Measurements from ENCODE around the gene RALGPS2. TPM values are rescaled to one million over a fixed set of nuclear protein-coding genes. Genes with fewer than 3 reads are reported as not detected.

Gene RALGPS2
- total RNA-seq, 2 experiments from 2014 or later = 91.6 to 102 TPM

DNA sequence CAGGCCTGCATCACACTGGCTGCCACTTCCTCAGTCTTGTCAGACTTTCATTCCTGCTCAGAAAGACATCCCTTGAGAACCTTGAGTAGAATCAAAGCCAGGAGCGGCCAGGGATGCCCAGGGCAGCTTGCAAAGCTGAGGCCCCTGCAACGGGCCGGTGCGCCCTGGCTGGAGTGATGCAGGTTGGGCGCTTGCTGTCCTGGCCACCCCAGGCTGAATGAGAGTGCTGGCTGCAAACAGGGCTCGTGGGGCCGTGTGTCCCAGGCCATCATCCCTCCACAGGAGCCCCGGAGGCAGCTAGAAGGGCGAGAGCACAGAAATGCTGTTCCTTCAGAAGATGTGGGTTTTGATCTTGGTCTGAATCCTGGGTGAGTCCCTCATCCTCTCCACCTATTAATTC lies 233.4 kb downstream of the RALGPS2 start:
- DNase-seq (ENCODE audit: low spot score) = no peak
- intact Hi-C loops (cut with micrococcal nuclease; ENCODE audit: unreplicated experiment) = no loop called here
- POLR2A ChIA-PET = interaction anchor here (0.5 to 1.4 kb wide), 2 partner anchors 13 to 398 kb away, joined by 3 read pairs; no protein-coding TSS in a partner anchor
- no peaks in the 10 kb centered on the region for H3K9me2 ChIP-seq (ENCODE audit: insufficient read depth, low read length)
- no peak overlapping the region for H3K27ac ChIP-seq (ENCODE audit: low read depth, low read length, poor library complexity, severe bottlenecking)
- no peaks in the 10 kb centered on the region for H3K4me1 ChIP-seq (ENCODE audit: insufficient read depth, low read length, poor library complexity, severe bottlenecking)
- no peaks in the 10 kb centered on the region for H3K9me3 ChIP-seq (ENCODE audit: low read length)
- H2AFZ ChIP-seq (ENCODE audit: low read length) = no peak overlapping the region
- BruUV-seq (replicated peaks) = no TSS peak
- TF ChIP-seq, protein P1, sequence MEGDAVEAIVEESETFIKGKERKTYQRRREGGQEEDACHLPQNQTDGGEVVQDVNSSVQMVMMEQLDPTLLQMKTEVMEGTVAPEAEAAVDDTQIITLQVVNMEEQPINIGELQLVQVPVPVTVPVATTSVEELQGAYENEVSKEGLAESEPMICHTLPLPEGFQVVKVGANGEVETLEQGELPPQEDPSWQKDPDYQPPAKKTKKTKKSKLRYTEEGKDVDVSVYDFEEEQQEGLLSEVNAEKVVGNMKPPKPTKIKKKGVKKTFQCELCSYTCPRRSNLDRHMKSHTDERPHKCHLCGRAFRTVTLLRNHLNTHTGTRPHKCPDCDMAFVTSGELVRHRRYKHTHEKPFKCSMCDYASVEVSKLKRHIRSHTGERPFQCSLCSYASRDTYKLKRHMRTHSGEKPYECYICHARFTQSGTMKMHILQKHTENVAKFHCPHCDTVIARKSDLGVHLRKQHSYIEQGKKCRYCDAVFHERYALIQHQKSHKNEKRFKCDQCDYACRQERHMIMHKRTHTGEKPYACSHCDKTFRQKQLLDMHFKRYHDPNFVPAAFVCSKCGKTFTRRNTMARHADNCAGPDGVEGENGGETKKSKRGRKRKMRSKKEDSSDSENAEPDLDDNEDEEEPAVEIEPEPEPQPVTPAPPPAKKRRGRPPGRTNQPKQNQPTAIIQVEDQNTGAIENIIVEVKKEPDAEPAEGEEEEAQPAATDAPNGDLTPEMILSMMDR (conservative IDR thresholded peaks at IDR 0.05; ENCODE audit: low read length) = no peak
- TF ChIP-seq EZH2phosphoT487 (IDR thresholded peaks at IDR 0.05; ENCODE audit: borderline replicate concordance, low read depth, low read length) = no peak
- no peak overlapping the region for H3K4me2 ChIP-seq (ENCODE audit: low read length)
- no peaks in the 10 kb centered on the region for H3K36me3 ChIP-seq (ENCODE audit: insufficient read depth, low read length)
- no peaks in the 10 kb centered on the region for H4K20me1 ChIP-seq (ENCODE audit: insufficient read depth, low read length)
- CTCF ChIA-PET (ENCODE audit: unreplicated experiment) = no interaction called here
- H3K79me2 ChIP-seq (ENCODE audit: insufficient read depth, low read depth, low read length) = no peaks in the 10 kb centered on the region
- no peak overlapping the region for H3K4me3 ChIP-seq (ENCODE audit: low read depth, low read length, poor library complexity, severe bottlenecking)

DNA sequence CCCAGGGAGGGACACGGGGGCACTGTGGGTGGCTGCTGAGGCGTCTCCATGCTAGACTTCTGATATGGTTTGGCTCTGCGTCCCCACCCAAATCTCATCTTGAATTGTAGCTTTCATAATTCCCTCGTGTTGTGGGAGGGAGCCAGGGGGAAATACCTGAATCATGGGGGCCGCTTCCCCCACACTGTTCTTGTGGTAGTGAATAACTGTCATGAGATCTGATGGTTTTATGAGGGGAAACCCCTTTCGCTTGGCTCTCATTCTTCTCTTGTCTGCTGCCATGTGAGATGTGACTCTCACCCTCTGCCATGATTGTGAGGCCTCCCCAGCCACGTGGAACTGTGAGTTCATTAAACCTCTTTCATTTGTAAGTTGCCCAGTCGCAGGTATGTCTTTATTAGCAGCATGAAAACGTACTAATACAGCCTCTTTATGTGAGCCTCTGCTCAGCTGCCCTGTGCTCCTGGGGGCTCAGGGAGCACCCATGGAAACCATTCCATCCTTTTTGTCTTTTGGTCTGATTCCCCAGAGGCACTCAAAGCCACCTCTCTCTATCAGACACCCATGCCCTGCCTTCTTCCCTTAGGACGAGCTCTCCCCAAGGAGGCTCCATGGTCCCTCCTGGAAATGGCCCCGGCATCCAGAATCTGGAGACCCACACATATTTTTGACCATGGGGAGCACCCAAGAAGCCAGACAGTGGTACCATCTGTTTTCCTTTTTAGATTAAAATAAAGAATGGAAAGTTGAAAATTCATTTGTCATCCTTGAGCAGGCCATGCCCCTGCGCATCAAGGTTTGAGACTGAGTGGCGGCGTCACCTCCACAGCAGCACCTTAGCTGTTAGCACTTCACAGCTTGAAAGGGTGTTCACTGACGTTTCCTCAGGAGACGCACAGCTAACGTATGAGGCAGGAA lies 234.8 kb downstream of the RALGPS2 start:
- Histone ChIP-seq H3K4me1 (ENCODE audit: insufficient read depth, low read length, poor library complexity, severe bottlenecking) (no peaks in the 10 kb centered on the region), H3K79me2 (ENCODE audit: insufficient read depth, low read depth, low read length) (no peaks in the 10 kb centered on the region), H3K4me2 (ENCODE audit: low read length) (no peak overlapping the region), H3K9me2 (ENCODE audit: insufficient read depth, low read length) (no peaks in the 10 kb centered on the region), H3K9me3 (ENCODE audit: low read length) (no peaks in the 10 kb centered on the region), H3K27ac (ENCODE audit: low read depth, low read length, poor library complexity, severe bottlenecking) (no peak overlapping the region), H3K4me3 (ENCODE audit: low read depth, low read length, poor library complexity, severe bottlenecking) (no peak overlapping the region), H3K36me3 (ENCODE audit: insufficient read depth, low read length) (no peaks in the 10 kb centered on the region), H2AFZ (ENCODE audit: low read length) (no peak overlapping the region), H4K20me1 (ENCODE audit: insufficient read depth, low read length) (no peaks in the 10 kb centered on the region)
- POLR2A ChIA-PET = interaction anchor here (0.5 to 1.3 kb wide), 2 partner anchors 16 to 59 kb away, joined by 3 read pairs; no protein-coding TSS in a partner anchor
- intact Hi-C loops (cut with micrococcal nuclease; ENCODE audit: unreplicated experiment) = no loop called here
- no peak for DNase-seq (ENCODE audit: low spot score)
- CTCF ChIA-PET (ENCODE audit: unreplicated experiment) = interaction anchor here (0.6 kb wide), 1 partner anchor 9 kb away, joined by 3 read pairs; no protein-coding TSS in a partner anchor
- BruUV-seq (replicated peaks) = no TSS peak
- no peak for TF ChIP-seq EZH2phosphoT487 (IDR thresholded peaks at IDR 0.05; ENCODE audit: borderline replicate concordance, low read depth, low read length)
- TF ChIP-seq, protein P1 (conservative IDR thresholded peaks at IDR 0.05; ENCODE audit: low read length) = no peak
